ENCODE measurements around the gene KCTD1.

- TF ChIP-seq EZH2 (IDR thresholded peaks at IDR 0.05; ENCODE audit: borderline replicate concordance, insufficient read depth, low read length, poor library complexity, severe bottlenecking) = no peak
- TF ChIP-seq SMC3 (conservative IDR thresholded peaks at IDR 0.05; ENCODE audit: poor library complexity) = no peak
- TF ChIP-seq CTCF (IDR thresholded peaks at IDR 0.05; ENCODE audit: poor library complexity, severe bottlenecking) = no peak
- TF ChIP-seq RAD21 (conservative IDR thresholded peaks at IDR 0.05) = peak; percentile 23
- TF ChIP-seq TAF1 (IDR thresholded peaks at IDR 0.05; ENCODE audit: low read depth) = no peak
- no peak for TF ChIP-seq EP300 (conservative IDR thresholded peaks at IDR 0.05; ENCODE audit: poor library complexity, severe bottlenecking)
- TF ChIP-seq POLR2AphosphoS5 (IDR thresholded peaks at IDR 0.05) = no peak
Measured at GRCh38 chr18:26405190-26405801, 143.1 kb downstream of the KCTD1 start.
